Hypothalamus (tissue), 51 donors: Measurements from ENCODE around the gene KIF5C.

Experiments used
- DNase-seq, 51 donors: peaks; one replicate each; lab custom pipeline; 2025; lab: John Stamatoyannopoulos, UW

Gene KIF5C

GRCh38 chr2:148983896-148984295 lies 108.9 kb downstream of the KIF5C start:
- no peak for DNase-seq

- DNase-seq = no peak
Observed at GRCh38 chr2:148984449-148984848, 109.4 kb downstream of the KIF5C start.

GRCh38 chr2:148987286-148987685 lies 112.3 kb downstream of the KIF5C start:
- DNase-seq = no peak

- DNase-seq = no peak
Observed at GRCh38 chr2:148988337-148988736, 113.3 kb downstream of the KIF5C start.

- DNase-seq = peak in 23 of 51 donors; percentile 9 to 77 (median 54)
Observed at GRCh38 chr2:148989882-148990493, 115.0 kb downstream of the KIF5C start.

- DNase-seq = no peak
Observed at GRCh38 chr2:148990968-148991367, 115.9 kb downstream of the KIF5C start.

GRCh38 chr2:148992448-148992847 lies 117.4 kb downstream of the KIF5C start:
- DNase-seq = no peak

GRCh38 chr2:148993351-148993750 lies 118.3 kb downstream of the KIF5C start:
- no peak for DNase-seq

GRCh38 chr2:148994341-148994740 lies 119.3 kb downstream of the KIF5C start:
- no peak for DNase-seq

GRCh38 chr2:148996805-148997204 lies 121.8 kb downstream of the KIF5C start:
- no peak for DNase-seq

GRCh38 chr2:148998165-148998830 lies 123.3 kb downstream of the KIF5C start:
- DNase-seq = no peak

GRCh38 chr2:148998831-148999200 lies 123.8 kb downstream of the KIF5C start:
- no peak for DNase-seq

GRCh38 chr2:148999451-148999921 lies 124.5 kb downstream of the KIF5C start:
- peak in 4 of 51 donors; percentile 23 to 31 (median 26) for DNase-seq

GRCh38 chr2:149000158-149000938 lies 125.3 kb downstream of the KIF5C start:
- peak in 2 of 51 donors; percentile 13 to 36 for DNase-seq

- peak in 1 of 51 donors; percentile 63 for DNase-seq
Observed at GRCh38 chr2:149001496-149001895, 126.5 kb downstream of the KIF5C start.

GRCh38 chr2:149002378-149002890 lies 127.4 kb downstream of the KIF5C start:
- peak in 2 of 51 donors; percentile 55 to 61 for DNase-seq

- peak in 6 of 51 donors; percentile 13 to 61 (median 40) for DNase-seq
Observed at GRCh38 chr2:149002891-149003740, 128.1 kb downstream of the KIF5C start.

GRCh38 chr2:149004836-149005235 lies 129.8 kb downstream of the KIF5C start:
- DNase-seq = no peak

GRCh38 chr2:149005471-149006077 lies 130.5 kb downstream of the KIF5C start:
- no peak for DNase-seq
